SU-DHL-6 (cell line): ENCODE measurements around the gene WIPF3.

Experiments used
- H2AFZ ChIP-seq: fragments of 200-600 bp; sonication (generic); 2 replicates; pipeline ENCODE4 v1.6.1; 2014; ENCODE audit warnings: low read depth, mild to moderate bottlenecking, moderate library complexity, mixed read lengths, antibody characterized with exemption, low read length; ENCODE audit not compliant: severe bottlenecking
- H3F3A ChIP-seq: fragments of 200-600 bp; shearing (Covaris generic); 2 replicates; pipeline ENCODE4 v1.6.0; 2016; ENCODE audit warnings: antibody characterized with exemption, mild to moderate bottlenecking; ENCODE audit not compliant: insufficient read depth
- H3K27ac ChIP-seq: fragments of 200-600 bp; sonication (generic); 2 replicates; pipeline ENCODE4 v1.5.1; 2016; ENCODE audit warnings: low read depth, mild to moderate bottlenecking, low read length, moderate library complexity, mixed read lengths
- H3K27me3 ChIP-seq: fragments of 200-600 bp; sonication (generic), shearing (Covaris generic); 2 replicates; pipeline ENCODE4 v1.6.0; 2014; ENCODE audit warnings: mild to moderate bottlenecking, low read length
- H3K36me3 ChIP-seq: fragments of 200-600 bp; sonication (generic); 2 replicates; pipeline ENCODE4 v1.6.1; 2014; ENCODE audit warnings: mild to moderate bottlenecking, low read length, mixed read lengths
- H3K4me2 ChIP-seq: fragments of 300-600, 200-600 bp; shearing (Covaris generic), sonication (generic); 2 replicates; pipeline ENCODE4 v1.6.0; 2014; ENCODE audit warnings: low read length, low read depth, mild to moderate bottlenecking; ENCODE audit not compliant: poor library complexity, severe bottlenecking
- H3K4me3 ChIP-seq: fragments of 200-600 bp; sonication (generic); 2 replicates; pipeline ENCODE4 v1.5.1; 2014; ENCODE audit warnings: antibody characterized with exemption, low read length, mild to moderate bottlenecking, mixed read lengths; ENCODE audit not compliant: insufficient read depth, poor library complexity, severe bottlenecking
- H3K79me2 ChIP-seq: fragments of 200-600 bp; sonication (generic); 2 replicates; pipeline ENCODE4 v1.6.1; 2014; ENCODE audit warnings: mild to moderate bottlenecking, low read length, moderate library complexity; ENCODE audit not compliant: insufficient read depth
- H3K9ac ChIP-seq: fragments of 200-600 bp; sonication (generic); 2 replicates; pipeline ENCODE4 v1.7.0; 2014; ENCODE audit warnings: mild to moderate bottlenecking, low read length
- H3K9me2 ChIP-seq: fragments of 200-600 bp; sonication (generic); replicated peaks from 2 replicates; pipeline ENCODE4 v1.6.1; 2014; ENCODE audit warnings: low read length; ENCODE audit not compliant: insufficient read depth
- H3K9me3 ChIP-seq: fragments of 200-600 bp; sonication (generic); 2 replicates; pipeline ENCODE4 v1.6.1; 2014; ENCODE audit warnings: low read length, mixed read lengths; ENCODE audit not compliant: insufficient read depth
- H4K20me1 ChIP-seq: fragments of 200-600 bp; sonication (generic); 2 replicates; pipeline ENCODE4 v1.6.1; 2014; ENCODE audit warnings: low read depth, mild to moderate bottlenecking, antibody characterized with exemption, low read length, moderate library complexity, mixed read lengths
- EZH2phosphoT487 ChIP-seq: fragments of 200-600 bp; sonication (generic), shearing (Covaris generic); conservative IDR thresholded peaks from 2 replicates; pipeline ENCODE4 v1.6.1; 2018; ENCODE audit warnings: mild to moderate bottlenecking, antibody characterized with exemption, low read length, moderate library complexity, mixed read lengths
- TF ChIP-seq, protein P1 (sequence below): fragments of 200-600 bp; sonication (generic); IDR thresholded peaks from one replicate; pipeline ENCODE4 v1.5.1; 2017; ENCODE audit warnings: antibody characterized with exemption, mild to moderate bottlenecking, low read length, moderate library complexity; ENCODE audit not compliant: insufficient read depth, poor library complexity, severe bottlenecking

Gene WIPF3

GRCh38 chr7:29875741-29876140 lies 69.4 kb downstream of the WIPF3 start:
- no peaks in the 10 kb centered on the region for H3K27me3 ChIP-seq
- H2AFZ ChIP-seq = no peak overlapping the region
- no peaks in the 10 kb centered on the region for H3K79me2 ChIP-seq
- no peak overlapping the region for H3K4me3 ChIP-seq
- no peak for TF ChIP-seq EZH2phosphoT487
- TF ChIP-seq, protein P1, sequence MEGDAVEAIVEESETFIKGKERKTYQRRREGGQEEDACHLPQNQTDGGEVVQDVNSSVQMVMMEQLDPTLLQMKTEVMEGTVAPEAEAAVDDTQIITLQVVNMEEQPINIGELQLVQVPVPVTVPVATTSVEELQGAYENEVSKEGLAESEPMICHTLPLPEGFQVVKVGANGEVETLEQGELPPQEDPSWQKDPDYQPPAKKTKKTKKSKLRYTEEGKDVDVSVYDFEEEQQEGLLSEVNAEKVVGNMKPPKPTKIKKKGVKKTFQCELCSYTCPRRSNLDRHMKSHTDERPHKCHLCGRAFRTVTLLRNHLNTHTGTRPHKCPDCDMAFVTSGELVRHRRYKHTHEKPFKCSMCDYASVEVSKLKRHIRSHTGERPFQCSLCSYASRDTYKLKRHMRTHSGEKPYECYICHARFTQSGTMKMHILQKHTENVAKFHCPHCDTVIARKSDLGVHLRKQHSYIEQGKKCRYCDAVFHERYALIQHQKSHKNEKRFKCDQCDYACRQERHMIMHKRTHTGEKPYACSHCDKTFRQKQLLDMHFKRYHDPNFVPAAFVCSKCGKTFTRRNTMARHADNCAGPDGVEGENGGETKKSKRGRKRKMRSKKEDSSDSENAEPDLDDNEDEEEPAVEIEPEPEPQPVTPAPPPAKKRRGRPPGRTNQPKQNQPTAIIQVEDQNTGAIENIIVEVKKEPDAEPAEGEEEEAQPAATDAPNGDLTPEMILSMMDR = no peak
- H3K27ac ChIP-seq = no peak overlapping the region
- no peaks in the 10 kb centered on the region for H4K20me1 ChIP-seq
- no peaks in the 10 kb centered on the region for H3K9me2 ChIP-seq
- H3K4me2 ChIP-seq = no peak overlapping the region
- no peaks in the 10 kb centered on the region for H3K36me3 ChIP-seq
- H3K9ac ChIP-seq = no peak overlapping the region
- no peaks in the 10 kb centered on the region for H3F3A ChIP-seq
- H3K9me3 ChIP-seq = no peaks in the 10 kb centered on the region

- Histone ChIP-seq H3K9me3 (no peaks in the 10 kb centered on the region), H3K9ac (no peak overlapping the region), H3K27me3 (no peaks in the 10 kb centered on the region), H3K36me3 (no peaks in the 10 kb centered on the region), H4K20me1 (no peaks in the 10 kb centered on the region), H3K27ac (no peak overlapping the region), H3K4me3 (no peak overlapping the region), H3F3A (no peaks in the 10 kb centered on the region), H3K4me2 (no peak overlapping the region), H2AFZ (no peak overlapping the region), H3K79me2 (no peaks in the 10 kb centered on the region), H3K9me2 (no peaks in the 10 kb centered on the region)
- TF ChIP-seq, protein P1 = no peak
- no peak for TF ChIP-seq EZH2phosphoT487
Observed at GRCh38 chr7:29877196-29877595, 70.9 kb downstream of the WIPF3 start.

- Histone ChIP-seq H3K79me2 (no peaks in the 10 kb centered on the region), H4K20me1 (no peaks in the 10 kb centered on the region), H3K9me2 (no peaks in the 10 kb centered on the region), H3K4me3 (no peak overlapping the region), H3K36me3 (no peaks in the 10 kb centered on the region), H3K4me2 (no peak overlapping the region), H3K27ac (no peak overlapping the region), H3F3A (no peaks in the 10 kb centered on the region), H3K27me3 (no peaks in the 10 kb centered on the region), H3K9me3 (no peaks in the 10 kb centered on the region), H2AFZ (no peak overlapping the region), H3K9ac (no peak overlapping the region)
- TF ChIP-seq, protein P1 = peak; percentile 84
- TF ChIP-seq EZH2phosphoT487 = no peak
Observed at GRCh38 chr7:29878081-29878688, 71.9 kb downstream of the WIPF3 start.

DNA sequence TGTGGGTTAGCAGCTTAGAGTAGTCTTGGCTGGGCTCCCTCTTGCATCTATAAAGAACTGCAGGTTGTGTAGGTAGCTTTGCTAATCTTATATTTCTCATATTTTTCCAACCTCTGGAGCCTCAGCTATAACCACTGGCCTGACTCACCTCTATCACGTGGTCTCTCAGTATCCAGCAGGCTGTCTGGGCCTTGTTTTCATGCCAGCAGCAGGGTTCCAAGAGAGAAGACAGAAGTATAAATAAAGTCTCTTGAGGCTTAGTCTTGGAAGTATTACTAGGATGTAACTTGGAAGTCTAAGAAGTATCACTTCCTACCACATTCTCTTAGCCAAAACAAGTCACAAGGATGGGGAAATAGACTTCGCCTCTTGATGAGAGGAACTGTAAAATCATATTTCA lies 73.3 kb downstream of the WIPF3 start:
- H2AFZ ChIP-seq = no peak overlapping the region
- H3K4me2 ChIP-seq = no peak overlapping the region
- H3K79me2 ChIP-seq = no peaks in the 10 kb centered on the region
- no peak overlapping the region for H3K4me3 ChIP-seq
- no peak overlapping the region for H3K9ac ChIP-seq
- H3K9me3 ChIP-seq = no peaks in the 10 kb centered on the region
- no peak overlapping the region for H3K27ac ChIP-seq
- no peaks in the 10 kb centered on the region for H3F3A ChIP-seq
- no peaks in the 10 kb centered on the region for H3K36me3 ChIP-seq
- no peaks in the 10 kb centered on the region for H3K27me3 ChIP-seq
- no peaks in the 10 kb centered on the region for H4K20me1 ChIP-seq
- no peaks in the 10 kb centered on the region for H3K9me2 ChIP-seq
- TF ChIP-seq, protein P1 = no peak
- TF ChIP-seq EZH2phosphoT487 = no peak
